ENCODE data around the gene TMIGD1. TPM values are rescaled to one million over a fixed set of nuclear protein-coding genes. Genes with fewer than 3 reads are reported as not detected.

Gene TMIGD1
- total and polyA plus RNA-seq, 2 of the 13 experiments (the other 11 are each of a cell fraction or from before 2014, with no cell fraction given) = not detected

DNA sequence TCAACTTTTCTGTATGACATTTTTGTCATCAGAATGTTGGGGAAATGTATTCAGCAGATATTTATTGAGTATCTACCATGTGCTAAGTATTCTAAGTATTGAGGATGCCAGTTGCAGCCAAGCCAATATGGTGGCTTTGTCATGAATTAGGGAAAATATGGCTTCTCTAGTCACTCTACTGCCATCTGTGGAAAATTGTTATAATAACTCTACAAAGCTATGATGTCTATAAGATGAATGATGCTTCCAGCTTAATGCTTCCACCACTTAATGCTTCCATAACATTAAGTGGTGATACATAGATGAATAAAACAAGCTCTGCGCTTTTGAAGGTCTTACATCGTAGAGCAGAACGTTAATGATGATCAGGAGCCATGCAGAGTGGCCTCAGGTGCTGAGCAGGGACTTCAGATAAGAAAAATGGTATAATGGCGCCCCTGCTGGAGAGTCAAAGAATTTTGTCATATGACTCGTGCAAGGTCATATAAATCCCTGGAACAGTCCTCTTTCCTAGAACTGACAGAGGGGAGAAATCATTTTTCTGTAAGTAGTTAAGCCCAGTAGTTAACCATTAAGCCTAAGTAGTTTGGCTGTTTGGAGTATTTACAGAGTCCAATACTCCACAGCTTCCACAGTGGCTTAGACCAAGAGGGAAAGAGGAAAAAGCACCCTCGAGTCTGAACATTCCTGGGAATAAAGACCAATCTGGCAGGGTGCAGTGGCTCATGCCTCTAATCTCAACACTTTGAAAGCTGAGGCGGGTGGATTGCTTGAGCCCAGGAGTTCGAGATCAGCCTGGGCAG is 2.7 kb upstream of the TMIGD1 start (continued):
- TF ChIP-seq ZNF678 (CRISPR knock-in tag; IDR thresholded peaks at IDR 0.05) (no peak), MEIS1 (CRISPR knock-in tag; IDR thresholded peaks at IDR 0.05; ENCODE audit: borderline replicate concordance) (no peak), FOXA1 (IDR thresholded peaks at IDR 0.05) (no peak), FOXA1 (CRISPR knock-in tag; IDR thresholded peaks at IDR 0.05) (peak; percentile 71), ZFYVE20 (CRISPR knock-in tag; IDR thresholded peaks at IDR 0.05; ENCODE audit: borderline replicate concordance, low read depth) (no peak), AGO2 (optimal IDR thresholded peaks at IDR 0.05; ENCODE audit: low read depth, low read length) (no peak), SATB2 (CRISPR knock-in tag; IDR thresholded peaks at IDR 0.05) (no peak), ZNF883 (CRISPR knock-in tag; IDR thresholded peaks at IDR 0.05; ENCODE audit: not compliant biosample characterization) (no peak), SOX5 (CRISPR knock-in tag; IDR thresholded peaks at IDR 0.05; ENCODE audit: borderline replicate concordance) (peak; percentile 60; the same call in 1 of the 2 replicates), ZNF562 (CRISPR knock-in tag; IDR thresholded peaks at IDR 0.05; ENCODE audit: borderline replicate concordance) (no peak), NFYC (CRISPR knock-in tag; IDR thresholded peaks at IDR 0.05) (no peak; the same call in 1 of the 2 replicates), NFRKB (IDR thresholded peaks at IDR 0.05) (no peak), ATAD3A (CRISPR knock-in tag; IDR thresholded peaks at IDR 0.05) (no peak), NR2F1 (CRISPR knock-in tag; IDR thresholded peaks at IDR 0.05) (0 out of 4 replicates have a peak, but pooled peaks of 1 of the 2 experiments have one; percentile 15), HCFC1 (IDR thresholded peaks at IDR 0.05; ENCODE audit: low read depth, low read length) (no peak), ZKSCAN5 (CRISPR knock-in tag; IDR thresholded peaks at IDR 0.05) (no peak), ZNF644 (CRISPR knock-in tag; IDR thresholded peaks at IDR 0.05; ENCODE audit: low read depth) (peak; percentile 98), GATA4 (IDR thresholded peaks at IDR 0.05; ENCODE audit: borderline replicate concordance, low read depth) (peak; percentile 49; the same call in 1 of the 2 replicates), HMG20B (CRISPR knock-in tag; conservative IDR thresholded peaks at IDR 0.05) (no peak; the same call in 1 of the 2 replicates), ZNF432 (CRISPR knock-in tag; IDR thresholded peaks at IDR 0.05; ENCODE audit: borderline replicate concordance) (no peak), GZF1 (CRISPR knock-in tag; IDR thresholded peaks at IDR 0.05) (no peak), ZNF510 (CRISPR knock-in tag; IDR thresholded peaks at IDR 0.05; ENCODE audit: low read depth) (no peak)
- TF ChIP-seq, protein P1, sequence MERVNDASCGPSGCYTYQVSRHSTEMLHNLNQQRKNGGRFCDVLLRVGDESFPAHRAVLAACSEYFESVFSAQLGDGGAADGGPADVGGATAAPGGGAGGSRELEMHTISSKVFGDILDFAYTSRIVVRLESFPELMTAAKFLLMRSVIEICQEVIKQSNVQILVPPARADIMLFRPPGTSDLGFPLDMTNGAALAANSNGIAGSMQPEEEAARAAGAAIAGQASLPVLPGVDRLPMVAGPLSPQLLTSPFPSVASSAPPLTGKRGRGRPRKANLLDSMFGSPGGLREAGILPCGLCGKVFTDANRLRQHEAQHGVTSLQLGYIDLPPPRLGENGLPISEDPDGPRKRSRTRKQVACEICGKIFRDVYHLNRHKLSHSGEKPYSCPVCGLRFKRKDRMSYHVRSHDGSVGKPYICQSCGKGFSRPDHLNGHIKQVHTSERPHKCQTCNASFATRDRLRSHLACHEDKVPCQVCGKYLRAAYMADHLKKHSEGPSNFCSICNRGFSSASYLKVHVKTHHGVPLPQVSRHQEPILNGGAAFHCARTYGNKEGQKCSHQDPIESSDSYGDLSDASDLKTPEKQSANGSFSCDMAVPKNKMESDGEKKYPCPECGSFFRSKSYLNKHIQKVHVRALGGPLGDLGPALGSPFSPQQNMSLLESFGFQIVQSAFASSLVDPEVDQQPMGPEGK (CRISPR knock-in tag; IDR thresholded peaks at IDR 0.05) = peak; percentile 42; the same call in 1 of the 2 replicates
- TF ChIP-seq, protein P2, sequence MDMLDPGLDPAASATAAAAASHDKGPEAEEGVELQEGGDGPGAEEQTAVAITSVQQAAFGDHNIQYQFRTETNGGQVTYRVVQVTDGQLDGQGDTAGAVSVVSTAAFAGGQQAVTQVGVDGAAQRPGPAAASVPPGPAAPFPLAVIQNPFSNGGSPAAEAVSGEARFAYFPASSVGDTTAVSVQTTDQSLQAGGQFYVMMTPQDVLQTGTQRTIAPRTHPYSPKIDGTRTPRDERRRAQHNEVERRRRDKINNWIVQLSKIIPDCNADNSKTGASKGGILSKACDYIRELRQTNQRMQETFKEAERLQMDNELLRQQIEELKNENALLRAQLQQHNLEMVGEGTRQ (IDR thresholded peaks at IDR 0.05; ENCODE audit: low read depth, low read length) = no peak
- TF ChIP-seq, protein P2 (CRISPR knock-in tag; IDR thresholded peaks at IDR 0.05; ENCODE audit: borderline replicate concordance) = peak; percentile 43
- TF ChIP-seq, protein P3, sequence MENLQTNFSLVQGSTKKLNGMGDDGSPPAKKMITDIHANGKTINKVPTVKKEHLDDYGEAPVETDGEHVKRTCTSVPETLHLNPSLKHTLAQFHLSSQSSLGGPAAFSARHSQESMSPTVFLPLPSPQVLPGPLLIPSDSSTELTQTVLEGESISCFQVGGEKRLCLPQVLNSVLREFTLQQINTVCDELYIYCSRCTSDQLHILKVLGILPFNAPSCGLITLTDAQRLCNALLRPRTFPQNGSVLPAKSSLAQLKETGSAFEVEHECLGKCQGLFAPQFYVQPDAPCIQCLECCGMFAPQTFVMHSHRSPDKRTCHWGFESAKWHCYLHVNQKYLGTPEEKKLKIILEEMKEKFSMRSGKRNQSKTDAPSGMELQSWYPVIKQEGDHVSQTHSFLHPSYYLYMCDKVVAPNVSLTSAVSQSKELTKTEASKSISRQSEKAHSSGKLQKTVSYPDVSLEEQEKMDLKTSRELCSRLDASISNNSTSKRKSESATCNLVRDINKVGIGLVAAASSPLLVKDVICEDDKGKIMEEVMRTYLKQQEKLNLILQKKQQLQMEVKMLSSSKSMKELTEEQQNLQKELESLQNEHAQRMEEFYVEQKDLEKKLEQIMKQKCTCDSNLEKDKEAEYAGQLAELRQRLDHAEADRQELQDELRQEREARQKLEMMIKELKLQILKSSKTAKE (CRISPR knock-in tag; IDR thresholded peaks at IDR 0.05; ENCODE audit: borderline replicate concordance) = no peak
